Stomach (tissue), 9 donors: ENCODE data around the gene KIAA0040. TPM values are rescaled to one million over a fixed set of nuclear protein-coding genes. Genes with fewer than 3 reads are reported as not detected.
A peak's percentile ranks its signal among the peaks of the same experiment; 100 is the strongest.

ENCODE experiments used
- DNase-seq, 2 donors: peaks; one replicate each; pipeline versions ENCODE4 v3.0.0 to v3.0.0-alpha.2; 2013 to 2019
- H3K27ac ChIP-seq, 5 donors: fragments of 200-600 bp in 4 of 5; sonication (generic) in 4 of 5; one replicate each; pipeline ENCODE4 v1.5.1; 2013 to 2019; ENCODE audit warnings: mild to moderate bottlenecking in 1 of 5, moderate library complexity in 1 of 5
- H3K27me3 ChIP-seq, 3 donors: fragments of 200-600 bp; sonication (generic); one replicate each; pipeline ENCODE4 v1.5.1; 2017 to 2019; ENCODE audit warnings: mixed run types in 1 of 3
- H3K36me3 ChIP-seq, 4 donors: fragments of 200-600 bp; sonication (generic); 1 replicate in 3 of 4; 2 replicates in 1 of 4; pipeline ENCODE4 v1.5.1; 2016 to 2019
- H3K4me1 ChIP-seq, 4 donors: fragments of 200-600 bp; sonication (generic); one replicate each; pipeline ENCODE4 v1.5.1; 2016 to 2019
- H3K4me3 ChIP-seq, 4 donors: fragments of 200-600 bp; sonication (generic) in 3 of 4; one replicate each; pipeline ENCODE4 v1.5.1; 2016 to 2019; ENCODE audit warnings: mild to moderate bottlenecking in 1 of 4
- H3K9me3 ChIP-seq, 4 donors: fragments of 200-600 bp; sonication (generic); one replicate each; pipeline ENCODE4 v1.5.1; 2016 to 2019
- EP300 ChIP-seq: sonication (generic); formaldehyde crosslinking; IDR thresholded peaks from one replicate; pipeline ENCODE4 v1.6.1; 2017; ENCODE audit warnings: antibody characterized with exemption
- POLR2A ChIP-seq, 4 donors: fragments of 450-650 bp; IDR thresholded peaks; one replicate each; pipeline ENCODE4 v1.6.1; 2016; ENCODE audit warnings: antibody characterized with exemption in 4 of 4, control low read depth in 2 of 4, mild to moderate bottlenecking in 1 of 4, moderate library complexity in 1 of 4
- POLR2AphosphoS5 ChIP-seq, 3 donors: sonication (generic); formaldehyde crosslinking; IDR thresholded peaks; one replicate each; pipeline ENCODE4 v1.6.1; 2016; ENCODE audit warnings: antibody characterized with exemption in 3 of 3
- WGBS, 5 donors: extraction: QIAGEN DNeasy Blood & Tissue Kit in 3 of 5; methylation state at CpG; one replicate each; pipeline versions ENCODE4 v1.1.5 to v1.1.7; 2013 to 2018; 5-methylcytosine and 5-hydroxymethylcytosine counted together
- intact Hi-C: fragments of 100-400 bp; cut with DNase I; formaldehyde crosslinking; loops from one replicate; pipeline ENCODE4 v1.15.1; 2023; ENCODE audit warnings: low total_unique reads
- polyA plus RNA-seq, 3 donors: library from polyadenylated mRNA; stranded (reverse); fragments of 200-250 nt; gene quantifications; one replicate each; pipeline ENCODE4 v1.2.3, GENCODE V29; 2013
- total RNA-seq, 5 donors: library from RNA; depleted of rRNA; stranded (reverse); fragments of >200 nt; gene quantifications; one replicate each; pipeline versions ENCODE4 v1.1.0 to v1.2.3, GENCODE V29; 2014 to 2016
- TF ChIP-seq, protein P1 (sequence below), 7 experiments: fragments of 450-650 bp in 4 of 7; fragments of 200-600 bp in 3 of 7; sonication (generic) in 3 of 7; IDR thresholded peaks; one replicate each; pipeline ENCODE4 v1.5.1; 2016 to 2019; ENCODE audit warnings: antibody characterized with exemption in 7 of 7, control low read depth in 2 of 7, mild to moderate bottlenecking in 1 of 7
- donor health status: healthy with polysubstance abuse.
- donor health status: Bipolar disorder and iron deficiency.
- donor health status: healthy.

Gene KIAA0040
- total and polyA plus RNA-seq, 8 donors = 4.1 to 36.8 (median 14.8) TPM

DNA sequence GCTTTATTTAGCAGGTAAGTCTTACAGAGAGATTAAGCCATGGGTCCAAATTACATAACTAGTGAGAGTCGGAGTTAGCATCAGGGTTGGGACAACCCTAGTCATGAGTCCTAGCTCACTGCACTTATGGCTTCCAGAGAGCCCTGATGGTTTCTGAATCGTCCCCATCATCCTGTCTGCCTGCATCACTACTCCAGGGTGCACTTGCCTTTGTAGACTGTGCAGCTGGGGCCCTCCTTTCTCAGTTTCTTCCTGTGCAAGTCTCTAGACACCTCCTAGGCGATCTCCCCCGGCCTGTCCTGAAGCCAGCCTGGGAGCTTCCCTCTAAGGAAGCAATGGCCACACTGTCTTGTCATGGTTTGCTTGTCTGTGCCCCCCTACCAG is 37.1 kb downstream of the KIAA0040 start:
- intact Hi-C loops = loop anchor here (2.0 kb wide), 1 partner anchor 163 kb away; no protein-coding TSS in a partner anchor
- Histone ChIP-seq H3K36me3 (peaks cover 14 to 26% (median 24%) of the 10 kb centered on the region in 4 donors), H3K27ac (no peak overlapping the region), H3K4me3 (no peak overlapping the region), H3K27me3 (peaks cover 0 to 10% (median 0%) of the 10 kb centered on the region in 3 donors), H3K4me1 (peaks cover 0 to 17% (median 10%) of the 10 kb centered on the region in 4 donors), H3K9me3 (no peaks in the 10 kb centered on the region)
- no peak for DNase-seq
- TF ChIP-seq POLR2A (IDR thresholded peaks at IDR 0.05) = no peak
- WGBS, 5 donors = 75 to 80% (median 78%) methylated on average over 4 of the region's 4 CpGs

DNA sequence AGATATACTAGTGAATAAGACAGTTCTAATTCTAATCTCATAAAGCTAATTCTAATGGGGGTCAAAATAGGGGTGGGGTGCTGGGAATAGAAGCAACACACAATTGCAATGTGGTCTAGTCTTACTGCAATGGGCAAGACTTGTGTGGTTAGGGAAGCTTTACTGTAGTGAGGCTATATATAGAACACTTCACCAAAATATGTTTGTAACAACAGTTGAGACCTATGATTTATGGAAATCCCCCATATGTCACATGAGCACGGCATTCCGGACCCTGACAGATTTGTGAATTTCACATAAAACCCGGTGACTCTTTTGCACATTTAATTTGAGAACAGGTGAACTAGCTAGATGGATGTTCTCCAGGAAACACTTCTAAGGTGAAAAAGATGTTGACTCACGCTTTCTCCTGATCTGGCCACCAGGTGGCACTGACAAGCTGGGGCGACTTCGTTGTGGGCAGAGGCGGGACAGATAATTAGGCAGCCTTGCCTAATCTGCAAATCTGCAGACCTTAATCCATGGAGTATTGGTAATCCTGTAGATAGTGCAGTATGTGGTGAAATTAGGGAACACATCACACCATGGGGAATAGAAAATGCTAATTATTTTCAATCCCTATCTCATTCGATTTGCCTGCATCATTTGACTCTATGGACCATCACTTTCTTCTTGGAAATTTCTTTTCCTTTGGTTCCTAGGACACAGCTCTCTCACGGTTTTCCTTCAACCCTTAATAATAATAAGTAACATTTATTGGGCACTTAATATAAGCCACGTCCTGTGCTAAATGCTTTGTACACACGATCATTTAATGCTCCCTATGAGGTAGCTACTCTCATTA is 37.7 kb downstream of the KIAA0040 start:
- peaks cover 0 to 10% (median 0%) of the 10 kb centered on the region in 3 donors for H3K27me3 ChIP-seq
- H3K4me1 ChIP-seq = peaks cover 0 to 21% (median 11%) of the 10 kb centered on the region in 4 donors
- H3K27ac ChIP-seq = no peak overlapping the region
- no peaks in the 10 kb centered on the region for H3K9me3 ChIP-seq
- H3K36me3 ChIP-seq = peaks cover 8 to 19% (median 18%) of the 10 kb centered on the region in 4 donors
- intact Hi-C loops = loop anchor here (2.0 kb wide), 1 partner anchor 164 kb away; no protein-coding TSS in a partner anchor
- WGBS, 5 donors = 20 to 26% (median 23%) methylated on average over 11 of the region's 11 CpGs
- peak in 2 of 3 donors; percentile 12 to 66 for TF ChIP-seq POLR2AphosphoS5 (IDR thresholded peaks at IDR 0.05)
- TF ChIP-seq, protein P1, sequence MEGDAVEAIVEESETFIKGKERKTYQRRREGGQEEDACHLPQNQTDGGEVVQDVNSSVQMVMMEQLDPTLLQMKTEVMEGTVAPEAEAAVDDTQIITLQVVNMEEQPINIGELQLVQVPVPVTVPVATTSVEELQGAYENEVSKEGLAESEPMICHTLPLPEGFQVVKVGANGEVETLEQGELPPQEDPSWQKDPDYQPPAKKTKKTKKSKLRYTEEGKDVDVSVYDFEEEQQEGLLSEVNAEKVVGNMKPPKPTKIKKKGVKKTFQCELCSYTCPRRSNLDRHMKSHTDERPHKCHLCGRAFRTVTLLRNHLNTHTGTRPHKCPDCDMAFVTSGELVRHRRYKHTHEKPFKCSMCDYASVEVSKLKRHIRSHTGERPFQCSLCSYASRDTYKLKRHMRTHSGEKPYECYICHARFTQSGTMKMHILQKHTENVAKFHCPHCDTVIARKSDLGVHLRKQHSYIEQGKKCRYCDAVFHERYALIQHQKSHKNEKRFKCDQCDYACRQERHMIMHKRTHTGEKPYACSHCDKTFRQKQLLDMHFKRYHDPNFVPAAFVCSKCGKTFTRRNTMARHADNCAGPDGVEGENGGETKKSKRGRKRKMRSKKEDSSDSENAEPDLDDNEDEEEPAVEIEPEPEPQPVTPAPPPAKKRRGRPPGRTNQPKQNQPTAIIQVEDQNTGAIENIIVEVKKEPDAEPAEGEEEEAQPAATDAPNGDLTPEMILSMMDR (IDR thresholded peaks at IDR 0.05) = peak in 5 of 7 experiments; percentile 80 to 95 (median 88)
- TF ChIP-seq POLR2A (IDR thresholded peaks at IDR 0.05) = no peak
- DNase-seq = peak; percentile 82 to 84
- H3K4me3 ChIP-seq = no peak overlapping the region

GRCh38 chr1:175152006-175152652 is 40.4 kb downstream of the KIAA0040 start:
- intact Hi-C loops = no loop called here
- TF ChIP-seq, protein P1 (IDR thresholded peaks at IDR 0.05) = peak in 5 of 7 experiments; percentile 75 to 88 (median 87)
- TF ChIP-seq EP300 = no peak
- peaks cover 0 to 10% (median 0%) of the 10 kb centered on the region in 3 donors for H3K27me3 ChIP-seq

DNA sequence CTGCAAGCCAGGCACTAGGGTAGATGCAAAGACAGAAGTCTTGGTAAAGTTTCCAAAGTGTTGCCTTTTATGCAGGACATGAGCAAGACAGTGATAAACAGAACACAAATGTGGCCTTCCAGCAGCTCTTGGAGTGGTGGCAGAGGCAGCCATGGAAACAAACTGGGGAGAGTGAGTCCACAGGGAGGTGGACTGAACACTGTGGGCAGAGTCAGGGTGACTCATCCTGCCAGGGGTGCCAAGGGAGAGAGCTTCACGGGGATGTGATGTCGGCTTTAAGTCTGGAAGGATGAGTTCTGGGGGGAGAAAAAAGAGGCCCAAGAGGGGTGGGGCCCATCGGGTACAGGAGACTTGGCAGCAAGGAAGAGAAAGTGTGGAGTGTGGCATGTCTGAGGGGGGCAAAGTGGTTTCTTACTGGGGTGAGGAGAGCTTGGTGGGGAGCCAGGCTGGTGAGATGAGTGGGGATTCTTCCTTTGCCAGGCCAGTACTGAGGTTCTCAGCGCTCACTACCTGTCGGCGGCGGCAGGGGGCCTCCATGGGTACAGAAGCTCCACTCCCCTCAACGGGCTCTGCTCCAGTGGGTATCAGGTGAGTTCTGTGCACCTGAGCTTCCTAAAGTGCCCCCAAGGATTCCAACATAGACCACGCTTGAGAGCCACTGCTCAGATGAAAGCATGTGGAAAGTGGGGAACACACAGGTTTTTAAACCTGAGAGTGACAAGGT is 41.8 kb downstream of the KIAA0040 start:
- H3K27ac ChIP-seq = peak overlapping the region in 1 of 5 donors; percentile 18
- no peak overlapping the region for H3K4me3 ChIP-seq
- H3K9me3 ChIP-seq = no peaks in the 10 kb centered on the region
- DNase-seq = no peak
- intact Hi-C loops = no loop called here
- TF ChIP-seq EP300 (no peak), POLR2A (IDR thresholded peaks at IDR 0.05) (no peak), POLR2AphosphoS5 (IDR thresholded peaks at IDR 0.05) (no peak)
- TF ChIP-seq, protein P1 (IDR thresholded peaks at IDR 0.05) = no peak
- peaks cover 0 to 10% (median 0%) of the 10 kb centered on the region in 3 donors for H3K27me3 ChIP-seq
- 65 to 78% (median 72%) methylated on average over 9 of the region's 9 CpGs for WGBS, 5 donors
- H3K4me1 ChIP-seq = peaks cover 4 to 33% (median 22%) of the 10 kb centered on the region in 4 donors
- H3K36me3 ChIP-seq = no peaks in the 10 kb centered on the region

More at GRCh38 chr1:175152006-175152652, 40.4 kb downstream of the KIAA0040 start:
- peak; percentile 71 to 82 for DNase-seq
- H3K4me3 ChIP-seq = no peak overlapping the region
- H3K9me3 ChIP-seq = no peaks in the 10 kb centered on the region
- H3K27ac ChIP-seq = no peak overlapping the region
- WGBS, 5 donors = 4 to 6% (median 5%) methylated on average over 13 to 15 of the region's 15 CpGs
- H3K36me3 ChIP-seq = no peaks in the 10 kb centered on the region
- peaks cover 0 to 21% (median 11%) of the 10 kb centered on the region in 4 donors for H3K4me1 ChIP-seq
